ENCODE data around the gene NOM1.
"Not testable (repeated sequence)": the region's sequence is repeated elsewhere in the genome, so short reads cannot be mapped to it uniquely, and the experiment has no call there.

NOM1 gene

GRCh38 chr7:156919132-156919713 is 30.3 kb upstream of the NOM1 start:
- no peak overlapping the region for H3K9ac ChIP-seq (ENCODE audit: low read depth, low read length)
- DNase-seq = no peak
- ATAC-seq (ENCODE audit: insufficient read depth, low read depth) = no peak

DNA sequence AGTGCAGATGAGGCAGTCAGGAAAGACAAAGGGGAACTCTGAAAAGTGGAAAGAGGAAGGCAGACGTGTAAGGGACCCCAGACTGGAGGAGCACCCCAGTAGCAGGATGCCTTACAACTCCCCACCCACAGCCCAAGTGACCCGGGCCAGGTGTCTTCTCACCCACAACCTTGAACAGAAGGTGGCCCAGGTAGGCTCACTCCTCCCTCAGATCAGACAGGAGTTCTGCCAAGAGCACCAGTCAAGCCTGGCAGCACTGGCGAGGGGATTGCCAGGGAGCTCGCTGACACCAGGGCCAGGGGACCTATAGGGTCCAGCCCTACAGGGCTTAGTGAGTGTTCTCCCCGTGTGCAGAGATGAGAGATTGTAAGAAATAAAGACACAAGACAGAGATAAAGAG is 29.4 kb upstream of the NOM1 start:
- peaks cover 5% of the 10 kb centered on the region for H3K9me3 ChIP-seq (ENCODE audit: insufficient read depth, low read length, severe bottlenecking)
- H3K27ac ChIP-seq (ENCODE audit: low read length) = no peak overlapping the region
- H3K9ac ChIP-seq (ENCODE audit: low read depth, low read length) = no peak overlapping the region
- H3K79me2 ChIP-seq (ENCODE audit: insufficient read depth, low read length) = no peaks in the 10 kb centered on the region
- ATAC-seq (ENCODE audit: insufficient read depth, low read depth) (no peak), DNase-seq (no peak)
- peaks cover 8% of the 10 kb centered on the region for H3K27me3 ChIP-seq (ENCODE audit: insufficient read depth, low read length, poor library complexity)
- peaks cover 3% of the 10 kb centered on the region; the same call in 1 of the 2 replicates for H4K20me1 ChIP-seq (ENCODE audit: insufficient read depth, low read length)
- TF ChIP-seq, protein P1, sequence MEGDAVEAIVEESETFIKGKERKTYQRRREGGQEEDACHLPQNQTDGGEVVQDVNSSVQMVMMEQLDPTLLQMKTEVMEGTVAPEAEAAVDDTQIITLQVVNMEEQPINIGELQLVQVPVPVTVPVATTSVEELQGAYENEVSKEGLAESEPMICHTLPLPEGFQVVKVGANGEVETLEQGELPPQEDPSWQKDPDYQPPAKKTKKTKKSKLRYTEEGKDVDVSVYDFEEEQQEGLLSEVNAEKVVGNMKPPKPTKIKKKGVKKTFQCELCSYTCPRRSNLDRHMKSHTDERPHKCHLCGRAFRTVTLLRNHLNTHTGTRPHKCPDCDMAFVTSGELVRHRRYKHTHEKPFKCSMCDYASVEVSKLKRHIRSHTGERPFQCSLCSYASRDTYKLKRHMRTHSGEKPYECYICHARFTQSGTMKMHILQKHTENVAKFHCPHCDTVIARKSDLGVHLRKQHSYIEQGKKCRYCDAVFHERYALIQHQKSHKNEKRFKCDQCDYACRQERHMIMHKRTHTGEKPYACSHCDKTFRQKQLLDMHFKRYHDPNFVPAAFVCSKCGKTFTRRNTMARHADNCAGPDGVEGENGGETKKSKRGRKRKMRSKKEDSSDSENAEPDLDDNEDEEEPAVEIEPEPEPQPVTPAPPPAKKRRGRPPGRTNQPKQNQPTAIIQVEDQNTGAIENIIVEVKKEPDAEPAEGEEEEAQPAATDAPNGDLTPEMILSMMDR (IDR thresholded peaks at IDR 0.05; ENCODE audit: borderline replicate concordance, extremely low read depth, low read length, poor library complexity, severe bottlenecking) = no peak
- no peak overlapping the region for H2AFZ ChIP-seq (ENCODE audit: low read depth, low read length)
- H3K4me1 ChIP-seq (ENCODE audit: insufficient read depth, low read length) = peaks cover 18% of the 10 kb centered on the region
- H3K4me2 ChIP-seq (ENCODE audit: insufficient read depth, low read length) = no peak overlapping the region
- no peak overlapping the region for H3K4me3 ChIP-seq (ENCODE audit: low read depth in 1 of 2, low read length in 2 of 2)
- H3K36me3 ChIP-seq (ENCODE audit: insufficient read depth, low read length) = no peaks in the 10 kb centered on the region

More at GRCh38 chr7:156919132-156919713, 30.3 kb upstream of the NOM1 start:
- H4K20me1 ChIP-seq (ENCODE audit: insufficient read depth, low read length) = peaks cover 3% of the 10 kb centered on the region; the same call in 1 of the 2 replicates
- peaks cover 6% of the 10 kb centered on the region for H3K9me3 ChIP-seq (ENCODE audit: insufficient read depth, low read length, severe bottlenecking)
- H3K79me2 ChIP-seq (ENCODE audit: insufficient read depth, low read length) = no peaks in the 10 kb centered on the region
- H2AFZ ChIP-seq (ENCODE audit: low read depth, low read length) = no peak overlapping the region
- H3K27me3 ChIP-seq (ENCODE audit: insufficient read depth, low read length, poor library complexity) = peaks cover 8% of the 10 kb centered on the region
- no peak overlapping the region for H3K27ac ChIP-seq (ENCODE audit: low read length)
- peaks cover 18% of the 10 kb centered on the region for H3K4me1 ChIP-seq (ENCODE audit: insufficient read depth, low read length)
- H3K4me3 ChIP-seq (ENCODE audit: low read depth in 1 of 2, low read length in 2 of 2) = no peak overlapping the region
- H3K36me3 ChIP-seq (ENCODE audit: insufficient read depth, low read length) = no peaks in the 10 kb centered on the region
- no peak overlapping the region for H3K4me2 ChIP-seq (ENCODE audit: insufficient read depth, low read length)
- TF ChIP-seq, protein P1 (IDR thresholded peaks at IDR 0.05; ENCODE audit: borderline replicate concordance, extremely low read depth, low read length, poor library complexity, severe bottlenecking) = no peak
- TF ChIP-seq EZH2 (IDR thresholded peaks at IDR 0.05; ENCODE audit: borderline replicate concordance, low read depth, low read length, severe bottlenecking) = no peak

DNA sequence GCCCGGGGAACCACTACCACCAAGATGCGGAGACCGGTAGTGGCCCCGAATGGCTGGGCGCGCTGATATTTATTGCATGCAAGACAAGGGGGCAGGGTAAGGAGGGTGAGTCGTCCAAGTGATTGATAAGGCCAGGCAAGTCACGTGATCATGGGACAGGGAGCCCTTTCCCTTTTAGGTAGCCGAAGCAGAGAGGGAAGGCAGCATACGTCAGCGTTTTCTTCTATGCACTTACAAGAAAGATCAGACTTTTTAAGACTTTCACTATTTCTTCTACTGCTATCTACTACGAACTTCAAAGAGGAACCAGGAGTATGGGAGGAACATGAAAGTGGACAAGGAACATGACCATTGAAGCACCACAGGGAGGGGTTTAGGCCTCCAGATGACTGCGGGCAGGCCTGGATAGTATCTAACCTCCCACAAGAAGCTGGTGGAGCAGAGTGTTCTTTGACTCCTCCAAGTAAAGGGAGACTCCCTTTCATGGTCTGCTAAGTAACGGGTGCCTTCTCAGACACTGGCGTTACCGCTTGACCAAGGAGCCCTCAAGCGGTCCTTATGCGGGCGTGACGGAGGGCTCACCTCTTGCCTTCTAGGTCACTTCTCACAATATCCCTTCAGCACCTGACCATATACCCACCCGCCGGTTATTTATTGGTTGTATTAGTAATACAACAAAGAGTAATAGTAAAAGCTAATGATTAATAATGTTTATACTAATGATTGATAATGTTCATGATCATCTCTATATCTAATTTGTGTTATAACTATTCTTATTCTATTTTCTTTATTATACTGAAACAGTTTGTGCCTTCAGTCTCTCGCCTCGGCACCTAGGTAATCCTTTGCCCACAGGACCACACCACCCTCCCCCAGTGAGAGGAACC is 28.8 kb upstream of the NOM1 start:
- not testable (repeated sequence) for H4K20me1 ChIP-seq (ENCODE audit: insufficient read depth, low read length); H3K9me3 ChIP-seq (ENCODE audit: insufficient read depth, low read length, severe bottlenecking); ATAC-seq (ENCODE audit: insufficient read depth, low read depth); H3K4me2 ChIP-seq (ENCODE audit: insufficient read depth, low read length); H3K4me3 ChIP-seq (ENCODE audit: low read depth in 1 of 2, low read length in 2 of 2); H3K27ac ChIP-seq (ENCODE audit: low read length); H3K36me3 ChIP-seq (ENCODE audit: insufficient read depth, low read length); H2AFZ ChIP-seq (ENCODE audit: low read depth, low read length); H3K27me3 ChIP-seq (ENCODE audit: insufficient read depth, low read length, poor library complexity); H3K9ac ChIP-seq (ENCODE audit: low read depth, low read length); H3K79me2 ChIP-seq (ENCODE audit: insufficient read depth, low read length); DNase-seq
- peaks cover 18% of the 10 kb centered on the region for H3K4me1 ChIP-seq (ENCODE audit: insufficient read depth, low read length)

- peaks cover 18% of the 10 kb centered on the region for H3K4me1 ChIP-seq (ENCODE audit: insufficient read depth, low read length)
- H3K4me2 ChIP-seq (ENCODE audit: insufficient read depth, low read length) = peak overlapping the region; percentile 44
- H3K9me3 ChIP-seq (ENCODE audit: insufficient read depth, low read length, severe bottlenecking); ATAC-seq (ENCODE audit: insufficient read depth, low read depth); H2AFZ ChIP-seq (ENCODE audit: low read depth, low read length); DNase-seq; H3K36me3 ChIP-seq (ENCODE audit: insufficient read depth, low read length); H4K20me1 ChIP-seq (ENCODE audit: insufficient read depth, low read length); H3K79me2 ChIP-seq (ENCODE audit: insufficient read depth, low read length); H3K9ac ChIP-seq (ENCODE audit: low read depth, low read length); H3K27ac ChIP-seq (ENCODE audit: low read length); H3K4me3 ChIP-seq (ENCODE audit: low read depth in 1 of 2, low read length in 2 of 2); H3K27me3 ChIP-seq (ENCODE audit: insufficient read depth, low read length, poor library complexity): not testable (repeated sequence)
Observed at GRCh38 chr7:156922304-156922703, 27.2 kb upstream of the NOM1 start.

DNA sequence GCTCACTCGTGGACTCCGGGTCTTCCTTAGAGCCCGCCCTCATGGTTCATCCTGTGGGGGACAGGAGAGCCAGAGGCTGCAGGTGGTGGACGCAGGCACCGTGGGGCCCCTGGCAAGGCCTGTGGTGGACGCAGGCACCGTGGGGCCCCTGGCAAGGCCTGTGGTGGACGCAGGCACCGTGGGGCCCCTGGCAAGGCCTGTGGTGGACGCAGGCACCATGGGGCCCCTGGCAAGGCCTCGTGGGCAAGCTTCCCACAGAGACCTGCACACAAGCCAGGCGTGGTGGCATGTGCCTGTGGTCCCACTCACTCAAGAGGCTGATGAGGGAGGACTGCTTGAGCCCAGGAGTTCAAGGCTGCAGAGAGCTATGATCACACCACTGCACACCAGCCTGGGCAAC is 23.7 kb upstream of the NOM1 start:
- H3K4me3 ChIP-seq (ENCODE audit: low read depth in 1 of 2, low read length in 2 of 2); H3K36me3 ChIP-seq (ENCODE audit: insufficient read depth, low read length); H4K20me1 ChIP-seq (ENCODE audit: insufficient read depth, low read length); H2AFZ ChIP-seq (ENCODE audit: low read depth, low read length); H3K9me3 ChIP-seq (ENCODE audit: insufficient read depth, low read length, severe bottlenecking); DNase-seq; H3K4me2 ChIP-seq (ENCODE audit: insufficient read depth, low read length); H3K9ac ChIP-seq (ENCODE audit: low read depth, low read length); H3K79me2 ChIP-seq (ENCODE audit: insufficient read depth, low read length); H3K27ac ChIP-seq (ENCODE audit: low read length); ATAC-seq (ENCODE audit: insufficient read depth, low read depth): not testable (repeated sequence)
- Histone ChIP-seq H3K27me3 (ENCODE audit: insufficient read depth, low read length, poor library complexity) (peaks cover 18% of the 10 kb centered on the region), H3K4me1 (ENCODE audit: insufficient read depth, low read length) (peaks cover 24% of the 10 kb centered on the region)
